GM12873 (cell line): ENCODE results near the gene ZXDC.

Experiments
- TF ChIP-seq, protein P1 (sequence below): IDR thresholded peaks from 2 replicates; pipeline ENCODE4 v1.5.1; 2012; ENCODE audit warnings: low read depth, mild to moderate bottlenecking, moderate library complexity, low read length, control low read depth; ENCODE audit not compliant: insufficient read depth; ENCODE audit errors: missing control alignments

ZXDC gene

DNA sequence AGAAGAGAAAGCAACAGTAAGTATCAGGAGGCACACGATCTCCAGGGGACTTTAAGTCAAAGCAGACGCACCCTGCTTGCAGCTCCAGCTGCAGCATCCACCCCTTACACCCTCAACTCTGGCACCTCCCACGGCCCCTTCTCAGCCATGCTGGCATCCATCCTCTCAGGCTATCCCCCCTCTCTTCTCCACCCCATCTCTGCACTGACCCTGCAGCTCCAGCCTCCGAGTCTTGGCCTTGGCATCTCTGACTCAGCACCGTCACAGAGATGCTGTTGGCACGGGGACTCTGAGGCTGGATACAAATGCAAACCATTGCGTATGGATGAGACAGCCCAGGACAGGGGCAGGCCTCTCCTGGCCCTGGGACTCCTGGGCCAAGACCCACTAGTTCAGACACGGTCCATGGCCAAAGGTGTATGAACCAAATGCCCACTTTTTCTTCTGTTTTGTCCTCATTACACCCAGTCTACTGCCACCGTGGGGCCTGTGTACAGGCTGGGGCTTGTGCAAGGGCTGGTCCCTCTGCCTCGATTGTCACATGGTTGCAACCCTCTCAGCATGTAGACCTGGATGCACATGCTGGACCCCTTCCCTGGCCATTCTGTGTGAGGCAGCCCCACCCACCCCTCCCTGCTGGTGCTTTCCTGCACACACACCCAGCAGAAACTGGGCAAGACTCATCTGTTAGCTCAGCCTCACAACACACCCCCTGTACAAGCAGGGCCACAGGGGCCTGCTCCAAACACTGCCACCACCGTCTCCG lies 18.7 kb upstream of the ZXDC start:
- TF ChIP-seq, protein P1, sequence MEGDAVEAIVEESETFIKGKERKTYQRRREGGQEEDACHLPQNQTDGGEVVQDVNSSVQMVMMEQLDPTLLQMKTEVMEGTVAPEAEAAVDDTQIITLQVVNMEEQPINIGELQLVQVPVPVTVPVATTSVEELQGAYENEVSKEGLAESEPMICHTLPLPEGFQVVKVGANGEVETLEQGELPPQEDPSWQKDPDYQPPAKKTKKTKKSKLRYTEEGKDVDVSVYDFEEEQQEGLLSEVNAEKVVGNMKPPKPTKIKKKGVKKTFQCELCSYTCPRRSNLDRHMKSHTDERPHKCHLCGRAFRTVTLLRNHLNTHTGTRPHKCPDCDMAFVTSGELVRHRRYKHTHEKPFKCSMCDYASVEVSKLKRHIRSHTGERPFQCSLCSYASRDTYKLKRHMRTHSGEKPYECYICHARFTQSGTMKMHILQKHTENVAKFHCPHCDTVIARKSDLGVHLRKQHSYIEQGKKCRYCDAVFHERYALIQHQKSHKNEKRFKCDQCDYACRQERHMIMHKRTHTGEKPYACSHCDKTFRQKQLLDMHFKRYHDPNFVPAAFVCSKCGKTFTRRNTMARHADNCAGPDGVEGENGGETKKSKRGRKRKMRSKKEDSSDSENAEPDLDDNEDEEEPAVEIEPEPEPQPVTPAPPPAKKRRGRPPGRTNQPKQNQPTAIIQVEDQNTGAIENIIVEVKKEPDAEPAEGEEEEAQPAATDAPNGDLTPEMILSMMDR: no peak

DNA sequence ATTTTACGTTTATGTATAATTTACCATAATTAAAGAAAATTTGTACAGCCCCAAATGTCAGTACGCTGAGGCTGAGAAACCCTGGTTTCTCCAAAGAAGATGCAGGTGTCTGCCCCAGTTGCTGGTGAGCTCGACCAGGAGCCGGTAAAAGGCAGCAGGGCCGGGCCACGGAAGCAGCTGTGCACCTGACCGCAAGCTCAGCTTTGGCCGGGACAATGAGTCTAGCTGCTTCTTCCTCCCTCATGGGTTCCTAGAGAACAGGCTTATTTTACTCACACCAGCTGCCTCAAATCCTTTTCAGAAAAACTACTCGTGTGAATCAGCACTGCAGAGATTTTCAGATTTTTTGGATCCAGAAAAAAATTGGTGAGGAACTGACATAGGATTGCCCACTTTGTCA lies 18.0 kb upstream of the ZXDC start:
- TF ChIP-seq, protein P1: no peak

DNA sequence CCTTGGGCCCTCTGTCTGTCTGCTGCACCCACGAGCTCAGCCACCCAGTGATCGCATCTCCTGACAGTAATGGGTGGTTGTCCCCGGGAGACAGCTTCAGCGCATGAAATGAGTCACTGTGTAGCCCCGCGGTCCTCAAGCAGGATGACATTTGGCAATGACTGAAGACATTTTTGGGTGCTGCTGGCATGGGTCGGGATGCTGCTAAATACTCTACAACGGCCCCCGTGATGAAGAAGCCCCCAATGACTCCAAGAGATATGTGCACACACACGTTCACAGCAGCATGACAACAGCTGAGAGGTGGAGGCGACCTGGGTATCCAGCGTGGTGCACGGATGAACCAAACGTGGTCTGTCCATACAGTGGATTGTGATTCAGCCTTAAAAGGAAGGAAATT lies 17.4 kb upstream of the ZXDC start:
- TF ChIP-seq, protein P1: no peak

DNA sequence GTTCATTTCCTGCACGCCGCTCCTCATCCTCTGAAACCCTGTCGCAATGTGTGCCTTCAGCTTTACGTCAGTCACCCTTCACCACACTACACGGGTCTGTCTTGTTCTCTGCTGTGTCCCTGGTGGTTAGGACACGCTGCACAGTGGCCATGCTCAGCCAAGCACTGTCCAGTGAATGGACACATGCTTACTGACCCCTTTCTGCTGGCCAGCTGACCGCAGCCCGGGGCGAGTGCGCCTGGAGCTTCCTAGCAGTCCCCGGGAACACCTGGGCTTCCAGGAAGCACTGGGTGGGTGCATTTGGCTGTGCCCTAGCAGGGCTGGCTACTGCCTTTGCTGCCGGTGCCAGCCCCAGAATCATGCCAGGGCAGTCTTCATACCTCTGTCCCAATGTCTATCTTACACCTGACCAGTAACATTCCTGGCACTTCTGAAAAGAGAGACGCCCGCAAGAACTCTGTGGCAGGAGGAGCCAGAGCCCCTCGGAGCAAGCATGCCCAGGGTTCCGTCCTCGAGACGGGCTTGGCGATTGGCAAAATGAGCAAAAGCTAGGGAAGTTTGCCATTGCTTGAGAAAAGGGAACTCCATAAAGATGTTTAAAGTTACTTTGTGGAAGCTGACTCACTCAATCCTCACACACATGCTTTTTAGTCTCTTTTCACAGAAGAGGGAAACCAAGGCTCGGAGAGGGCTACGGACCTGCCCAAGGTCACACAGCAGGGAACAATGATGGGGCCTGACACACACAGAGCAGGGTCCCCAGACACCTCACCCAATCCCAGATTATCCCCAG lies 15.7 kb upstream of the ZXDC start:
- TF ChIP-seq, protein P1: no peak

DNA sequence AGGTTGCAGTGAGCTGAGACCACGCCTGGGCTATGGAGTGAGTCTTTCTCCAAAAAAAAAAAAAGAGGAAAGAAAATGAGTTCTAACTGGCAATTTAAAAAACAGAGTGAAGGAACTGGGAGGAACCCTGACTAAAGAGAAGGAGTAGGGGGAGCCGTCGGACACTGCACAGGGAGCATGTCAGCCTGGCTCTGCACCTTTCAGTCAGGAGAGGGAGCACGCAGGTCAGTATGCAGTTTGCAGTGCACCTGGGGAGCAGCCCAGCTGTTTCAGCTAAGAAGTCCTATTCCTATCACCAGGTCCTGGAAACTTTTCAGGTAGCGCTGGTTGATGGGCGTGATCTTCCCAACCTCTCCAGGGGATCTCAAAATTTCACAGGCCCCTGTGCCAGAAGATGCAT lies 14.9 kb upstream of the ZXDC start:
- TF ChIP-seq, protein P1: no peak

DNA sequence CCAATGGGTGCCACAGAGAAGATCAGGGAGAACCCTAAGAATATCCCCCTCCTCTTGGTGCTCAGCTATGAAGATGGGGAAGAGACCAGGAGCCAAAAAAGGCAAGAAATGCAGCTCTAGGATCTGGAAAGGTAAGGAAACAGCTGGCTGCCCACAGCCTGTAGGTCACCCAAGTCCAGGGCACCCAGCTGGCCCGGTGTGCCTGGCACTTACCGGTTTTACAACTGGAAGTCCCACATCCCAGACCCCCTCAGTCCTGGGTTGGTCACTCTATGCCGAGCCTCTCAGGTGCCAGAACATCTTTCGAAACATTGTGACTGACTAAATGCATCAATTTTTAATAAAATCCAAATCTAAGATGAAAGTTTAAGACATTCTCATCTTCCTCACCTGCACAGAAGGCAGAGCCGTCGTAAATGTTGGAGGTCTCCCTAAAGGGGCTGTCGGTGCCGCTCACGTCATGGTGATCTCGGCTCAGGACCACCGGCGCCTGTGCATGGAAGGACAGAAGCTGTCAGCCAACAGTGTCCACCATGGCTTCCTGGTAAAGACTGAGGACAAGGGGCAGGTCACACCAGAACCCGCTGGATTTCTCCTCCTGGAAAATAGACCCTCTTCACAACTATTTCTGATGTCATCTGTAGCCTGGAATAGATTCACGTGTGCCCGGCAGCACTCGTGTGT lies 13.3 kb upstream of the ZXDC start:
- TF ChIP-seq, protein P1: no peak

DNA sequence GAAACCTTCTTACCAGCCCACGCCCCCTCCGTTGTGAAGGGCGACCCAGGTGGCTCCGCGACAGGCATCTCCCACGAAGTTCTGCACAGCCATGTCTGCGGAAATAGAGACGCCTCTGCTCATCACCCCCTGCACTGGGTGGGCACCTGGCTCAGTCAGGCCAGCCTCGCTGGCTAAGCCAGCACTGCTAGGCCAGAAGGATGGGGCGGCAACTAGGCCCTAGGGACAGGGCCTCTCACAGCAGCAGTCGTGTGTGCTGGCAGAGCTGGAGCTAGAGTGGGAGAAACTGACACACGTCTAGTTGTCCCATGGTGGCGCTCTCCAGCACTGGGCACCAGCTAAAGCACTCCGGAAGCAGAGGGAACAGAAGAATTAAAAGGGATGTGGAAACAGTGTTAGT lies 12.5 kb upstream of the ZXDC start:
- TF ChIP-seq, protein P1: no peak
